Loucy (cell line): ENCODE measurements around the gene AKAIN1.

ENCODE experiments used
- H2AFZ ChIP-seq: fragments of 200-600 bp; sonication (generic); 2 replicates; pipeline ENCODE4 v1.6.0; 2016; ENCODE audit warnings: antibody characterized with exemption, mild to moderate bottlenecking, low read length, moderate library complexity
- H3F3A ChIP-seq: fragments of 200-600 bp; 2 replicates; pipeline ENCODE4 v1.6.0; 2016; ENCODE audit warnings: antibody characterized with exemption, low read depth, mild to moderate bottlenecking
- H3K27me3 ChIP-seq: fragments of 200-600 bp; sonication (generic); 2 replicates; pipeline ENCODE4 v1.6.1; 2014; ENCODE audit warnings: low read length, mild to moderate bottlenecking; ENCODE audit not compliant: insufficient read depth, poor library complexity, severe bottlenecking
- H3K36me3 ChIP-seq: fragments of 200-600 bp; sonication (generic); 2 replicates; pipeline ENCODE4 v1.6.1; 2016; ENCODE audit warnings: low read length; ENCODE audit not compliant: insufficient read depth
- H3K4me1 ChIP-seq: fragments of 200-600 bp; sonication (generic); 2 replicates; pipeline ENCODE4 v1.5.1; 2014; ENCODE audit warnings: low read length, mild to moderate bottlenecking; ENCODE audit not compliant: insufficient read depth, poor library complexity, severe bottlenecking
- H3K4me2 ChIP-seq: fragments of 200-600 bp; sonication (generic); 2 replicates; pipeline ENCODE4 v1.6.0; 2014; ENCODE audit warnings: antibody characterized with exemption, low read length, low read depth, mild to moderate bottlenecking; ENCODE audit not compliant: poor library complexity, severe bottlenecking
- H3K4me3 ChIP-seq: fragments of 200-600 bp; sonication (generic); 2 replicates; pipeline ENCODE4 v1.5.1; 2014; ENCODE audit warnings: low read length, mild to moderate bottlenecking, mixed read lengths; ENCODE audit not compliant: poor library complexity, severe bottlenecking
- H3K79me2 ChIP-seq: fragments of 200-600 bp; sonication (generic); 2 replicates; pipeline ENCODE4 v1.6.1; 2014; ENCODE audit warnings: low read length; ENCODE audit not compliant: insufficient read depth
- H3K9ac ChIP-seq: fragments of 200-600 bp; sonication (generic); 2 replicates; pipeline ENCODE4 v1.6.0; 2014; ENCODE audit warnings: mild to moderate bottlenecking, low read depth, low read length, moderate library complexity; ENCODE audit not compliant: poor library complexity, severe bottlenecking
- H3K9me2 ChIP-seq: fragments of 200-600 bp; sonication (generic); replicated peaks from 2 replicates; pipeline ENCODE4 v1.6.1; 2016; ENCODE audit warnings: low read depth, low read length, mixed read lengths
- H3K9me3 ChIP-seq: fragments of 200-600 bp; sonication (generic); 2 replicates; pipeline ENCODE4 v1.6.1; 2014; ENCODE audit warnings: mild to moderate bottlenecking, antibody characterized with exemption, low read length, low read depth; ENCODE audit not compliant: insufficient read depth
- H4K20me1 ChIP-seq: fragments of 200-600 bp; sonication (generic); 2 replicates; pipeline ENCODE4 v1.6.0; 2014; ENCODE audit warnings: antibody characterized with exemption, low read length, mild to moderate bottlenecking; ENCODE audit not compliant: insufficient read depth, poor library complexity, severe bottlenecking
- CTCF ChIP-seq: fragments of 200-600 bp; sonication (generic); conservative IDR thresholded peaks from 2 replicates; pipeline ENCODE4 v1.5.1; 2014; ENCODE audit warnings: mild to moderate bottlenecking, antibody characterized with exemption, low read length
- EZH2phosphoT487 ChIP-seq: fragments of 200-600 bp; IDR thresholded peaks from 2 replicates; pipeline ENCODE4 v1.6.1; 2018; ENCODE audit warnings: antibody characterized with exemption, mild to moderate bottlenecking, moderate library complexity, borderline replicate concordance

Gene AKAIN1

GRCh38 chr18:5173646-5174045 lies 23.4 kb downstream of the AKAIN1 start:
- no peaks in the 10 kb centered on the region for H3K36me3 ChIP-seq
- no peaks in the 10 kb centered on the region for H3K9me2 ChIP-seq
- TF ChIP-seq CTCF (no peak), EZH2phosphoT487 (no peak)
- no peaks in the 10 kb centered on the region for H4K20me1 ChIP-seq
- H3F3A ChIP-seq, result no peaks in the 10 kb centered on the region
- H3K4me3 ChIP-seq, result no peak overlapping the region
- no peaks in the 10 kb centered on the region for H3K27me3 ChIP-seq
- no peak overlapping the region for H2AFZ ChIP-seq
- H3K4me1 ChIP-seq, result no peaks in the 10 kb centered on the region
- H3K9me3 ChIP-seq, result no peaks in the 10 kb centered on the region
- no peak overlapping the region for H3K9ac ChIP-seq
- H3K4me2 ChIP-seq, result no peak overlapping the region
- no peaks in the 10 kb centered on the region for H3K79me2 ChIP-seq

GRCh38 chr18:5173236-5173635 lies 23.8 kb downstream of the AKAIN1 start:
- Histone ChIP-seq H3K9ac (no peak overlapping the region), H3K9me2 (no peaks in the 10 kb centered on the region), H3F3A (no peaks in the 10 kb centered on the region), H3K4me2 (no peak overlapping the region), H3K36me3 (no peaks in the 10 kb centered on the region), H2AFZ (no peak overlapping the region), H3K4me1 (no peaks in the 10 kb centered on the region), H4K20me1 (no peaks in the 10 kb centered on the region), H3K9me3 (no peaks in the 10 kb centered on the region), H3K27me3 (no peaks in the 10 kb centered on the region), H3K79me2 (no peaks in the 10 kb centered on the region), H3K4me3 (no peak overlapping the region)
- TF ChIP-seq CTCF, result no peak
- TF ChIP-seq EZH2phosphoT487, result no peak

- Histone ChIP-seq H3K9me2 (no peaks in the 10 kb centered on the region), H4K20me1 (no peaks in the 10 kb centered on the region), H3K4me3 (no peak overlapping the region), H3K27me3 (no peaks in the 10 kb centered on the region), H3K9ac (no peak overlapping the region), H3K36me3 (no peaks in the 10 kb centered on the region), H3K4me2 (no peak overlapping the region), H2AFZ (0 out of 2 replicates have a peak overlapping the region, but pooled peaks have one; percentile 36), H3K9me3 (no peaks in the 10 kb centered on the region), H3K4me1 (no peaks in the 10 kb centered on the region), H3F3A (no peaks in the 10 kb centered on the region), H3K79me2 (no peaks in the 10 kb centered on the region)
- no peak for TF ChIP-seq CTCF
- TF ChIP-seq EZH2phosphoT487, result no peak
These were observed 29.2 kb downstream of the AKAIN1 start for GRCh38 chr18:5167831-5168230.
